Activated CD4-positive, alpha-beta T cell treated with anti-CD3 and anti-CD28 coated beads, Interleukin-2, amount 10 ng/mL, durations not matched to agents 24 days and 14 days (primary cell): ENCODE results near the gene CATSPERB. TPM values are rescaled to one million over a fixed set of nuclear protein-coding genes. Genes with fewer than 3 reads are reported as not detected.
"Not testable (repeated sequence)": the region's sequence is repeated elsewhere in the genome, so short reads cannot be mapped to it uniquely, and the experiment has no call there.

Source experiments
- DNase-seq: peaks from one replicate; pipeline ENCODE4 v3.0.0; 2022
- H3K27ac Mint-ChIP-seq: one replicate; pipeline ENCODE4 v1.8.0; 2022; ENCODE audit warnings: mild to moderate bottlenecking, mixed read lengths
- H3K27me3 Mint-ChIP-seq: one replicate; pipeline ENCODE4 v1.8.0; 2022; ENCODE audit warnings: mixed read lengths
- H3K36me3 Mint-ChIP-seq: one replicate; pipeline ENCODE4 v1.8.0; 2022; ENCODE audit warnings: low read depth, mild to moderate bottlenecking, mixed read lengths
- H3K4me1 Mint-ChIP-seq: one replicate; pipeline ENCODE4 v1.8.0; 2021; ENCODE audit warnings: mixed read lengths
- H3K4me3 Mint-ChIP-seq: one replicate; pipeline ENCODE4 v1.8.0; 2022; ENCODE audit warnings: mild to moderate bottlenecking, moderate library complexity, mixed read lengths
- H3K9me3 Mint-ChIP-seq: one replicate; pipeline ENCODE4 v1.8.0; 2021; ENCODE audit warnings: mixed read lengths
- intact Hi-C: fragments of 100-400 bp; cut with micrococcal nuclease; formaldehyde crosslinking; loops from one replicate; pipeline ENCODE4 v1.15.1; 2023
- total RNA-seq: library from RNA; stranded (reverse); gene quantifications from 2 replicates; pipeline ENCODE4 v1.2.3, GENCODE V29; 2022

CATSPERB gene
- total RNA-seq, 1 donor from 2014 or later: 0.30 TPM

DNA sequence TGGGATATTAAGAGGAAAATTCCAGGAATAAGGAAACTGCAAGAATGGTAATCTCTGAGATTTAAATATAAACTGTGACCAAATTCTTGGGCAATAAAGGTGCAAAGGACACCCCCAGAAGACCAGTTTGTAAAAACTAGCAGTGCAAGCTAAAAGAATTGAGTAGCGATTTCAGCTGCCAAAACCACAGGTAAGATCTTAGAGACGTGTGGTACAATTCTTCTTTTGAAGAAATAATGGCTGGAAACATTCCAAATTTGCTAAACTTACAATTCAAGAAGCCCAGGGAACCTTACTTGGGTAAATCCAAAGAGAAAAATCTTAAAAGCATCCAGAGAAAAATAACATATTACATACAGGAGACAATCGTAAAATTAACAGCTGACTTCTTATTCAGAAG, 12.0 kb downstream of the CATSPERB start:
- peaks cover 5% of the 10 kb centered on the region for H3K36me3 Mint-ChIP-seq
- intact Hi-C loops: no loop called here
- no peaks in the 10 kb centered on the region for H3K9me3 Mint-ChIP-seq
- no peaks in the 10 kb centered on the region for H3K27me3 Mint-ChIP-seq
- H3K4me1 Mint-ChIP-seq: peaks cover 3% of the 10 kb centered on the region
- H3K27ac Mint-ChIP-seq: no peak overlapping the region
- no peak for DNase-seq
- no peak overlapping the region for H3K4me3 Mint-ChIP-seq

GRCh38 chr14:91716999-91717398, 14.9 kb downstream of the CATSPERB start:
- Mint-ChIP-seq H3K4me1 (peaks cover 7% of the 10 kb centered on the region), H3K27me3 (no peaks in the 10 kb centered on the region), H3K4me3 (no peak overlapping the region), H3K36me3 (peaks cover 6% of the 10 kb centered on the region), H3K9me3 (no peaks in the 10 kb centered on the region), H3K27ac (no peak overlapping the region)
- no peak for DNase-seq
- intact Hi-C loops: no loop called here

- Mint-ChIP-seq H3K4me1 (peaks cover 7% of the 10 kb centered on the region), H3K27ac (peak overlapping the region; percentile 72), H3K4me3 (peak overlapping the region; percentile 48), H3K27me3 (no peaks in the 10 kb centered on the region), H3K36me3 (peaks cover 7% of the 10 kb centered on the region), H3K9me3 (peaks cover 6% of the 10 kb centered on the region)
- intact Hi-C loops: no loop called here
- DNase-seq: peak; percentile 87
Measured at GRCh38 chr14:91714805-91715204, 17.1 kb downstream of the CATSPERB start.

DNA sequence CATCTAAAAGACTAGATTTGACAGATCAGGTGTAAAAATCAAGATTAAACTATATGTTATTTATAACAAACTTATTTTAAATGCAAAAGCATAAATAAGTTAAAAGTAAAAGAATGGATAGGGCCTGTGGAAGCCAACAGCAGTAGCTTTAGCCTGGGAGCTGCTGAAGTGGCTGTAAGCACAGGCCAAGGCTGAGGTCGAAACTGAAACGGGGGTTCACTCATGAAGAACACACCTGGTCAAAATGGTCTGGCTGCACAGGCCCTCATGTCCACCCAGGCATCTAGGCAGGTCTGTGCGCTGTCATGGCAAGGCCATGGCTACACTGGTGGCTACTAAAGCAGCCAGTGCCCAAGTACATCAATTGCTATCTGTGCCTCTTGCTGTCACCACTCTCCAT, 23.1 kb downstream of the CATSPERB start:
- peaks cover 7% of the 10 kb centered on the region for H3K9me3 Mint-ChIP-seq
- intact Hi-C loops: no loop called here
- no peaks in the 10 kb centered on the region for H3K27me3 Mint-ChIP-seq
- peaks cover 1% of the 10 kb centered on the region for H3K36me3 Mint-ChIP-seq
- no peak overlapping the region for H3K4me3 Mint-ChIP-seq
- no peaks in the 10 kb centered on the region for H3K4me1 Mint-ChIP-seq
- DNase-seq: no peak
- no peak overlapping the region for H3K27ac Mint-ChIP-seq

DNA sequence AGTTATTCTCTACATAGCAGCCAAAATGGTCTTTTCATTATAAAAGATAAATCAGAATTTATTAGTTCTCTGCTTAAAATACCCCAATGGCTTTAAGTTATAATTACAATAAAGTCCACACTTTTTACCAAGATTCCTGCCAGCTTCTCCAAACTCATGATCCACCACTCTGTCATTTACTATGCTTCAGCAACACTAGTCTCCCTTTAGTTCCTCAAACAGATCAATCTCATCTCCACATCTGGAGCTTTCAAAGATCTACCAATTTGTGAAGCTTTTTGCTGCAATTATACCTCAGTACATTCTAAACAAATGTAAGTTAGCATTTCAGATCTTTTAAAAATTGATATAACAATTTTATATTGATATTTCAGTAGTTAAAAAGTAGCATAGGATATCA, 24.9 kb downstream of the CATSPERB start:
- no peak overlapping the region for H3K4me3 Mint-ChIP-seq
- H3K27ac Mint-ChIP-seq: no peak overlapping the region
- no peak for DNase-seq
- H3K9me3 Mint-ChIP-seq: peaks cover 7% of the 10 kb centered on the region
- H3K4me1 Mint-ChIP-seq: no peaks in the 10 kb centered on the region
- peaks cover 1% of the 10 kb centered on the region for H3K36me3 Mint-ChIP-seq
- intact Hi-C loops: no loop called here
- H3K27me3 Mint-ChIP-seq: no peaks in the 10 kb centered on the region

GRCh38 chr14:91694643-91695042, 37.2 kb downstream of the CATSPERB start:
- Mint-ChIP-seq H3K36me3 (peaks cover 10% of the 10 kb centered on the region), H3K4me3 (no peak overlapping the region)
- no peak for DNase-seq

GRCh38 chr14:91693346-91693745, 38.5 kb downstream of the CATSPERB start:
- Mint-ChIP-seq H3K36me3 (peaks cover 12% of the 10 kb centered on the region), H3K4me1 (peaks cover 5% of the 10 kb centered on the region), H3K27me3 (no peaks in the 10 kb centered on the region), H3K27ac (no peak overlapping the region), H3K9me3 (peaks cover 20% of the 10 kb centered on the region), H3K4me3 (no peak overlapping the region)
- DNase-seq: no peak
- intact Hi-C loops: no loop called here

More at GRCh38 chr14:91694643-91695042, 37.2 kb downstream of the CATSPERB start:
- Mint-ChIP-seq H3K4me1 (peaks cover 5% of the 10 kb centered on the region), H3K9me3 (peaks cover 20% of the 10 kb centered on the region), H3K27me3 (no peaks in the 10 kb centered on the region), H3K27ac (no peak overlapping the region)
- intact Hi-C loops: no loop called here

GRCh38 chr14:91692075-91692474, 39.8 kb downstream of the CATSPERB start:
- DNase-seq: no peak
- intact Hi-C loops: no loop called here
- Mint-ChIP-seq H3K36me3 (peaks cover 10% of the 10 kb centered on the region), H3K9me3 (peaks cover 10% of the 10 kb centered on the region), H3K27me3 (no peaks in the 10 kb centered on the region), H3K4me3 (no peak overlapping the region), H3K27ac (no peak overlapping the region), H3K4me1 (peaks cover 5% of the 10 kb centered on the region)

GRCh38 chr14:91689608-91690007, 42.3 kb downstream of the CATSPERB start:
- Mint-ChIP-seq H3K4me3 (no peak overlapping the region), H3K27me3 (no peaks in the 10 kb centered on the region), H3K36me3 (peaks cover 9% of the 10 kb centered on the region), H3K4me1 (peaks cover under 1% of the 10 kb centered on the region), H3K27ac (no peak overlapping the region), H3K9me3 (peaks cover 8% of the 10 kb centered on the region)
- DNase-seq: no peak
- intact Hi-C loops: no loop called here

DNA sequence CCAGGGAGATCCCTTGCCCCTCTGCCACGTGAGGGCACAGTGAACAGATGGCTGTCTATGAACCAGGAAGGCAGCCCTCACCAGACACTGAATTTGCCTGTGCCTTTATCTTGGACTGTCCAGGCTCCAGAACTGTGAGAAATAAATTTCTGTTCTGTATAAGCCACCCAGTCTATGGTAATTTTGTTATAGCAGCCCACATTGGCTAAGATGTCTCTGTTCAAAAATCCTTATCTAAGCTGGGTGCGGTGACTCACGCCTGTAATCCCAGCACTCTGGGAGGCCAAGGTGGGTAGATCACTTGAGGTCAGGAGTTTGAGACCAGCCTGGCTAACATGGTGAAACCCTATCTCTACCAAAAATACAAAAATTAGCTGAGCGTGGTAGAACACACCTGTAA, 44.5 kb downstream of the CATSPERB start:
- H3K27me3 Mint-ChIP-seq, H3K27ac Mint-ChIP-seq, intact Hi-C loops, H3K4me3 Mint-ChIP-seq, H3K36me3 Mint-ChIP-seq, H3K4me1 Mint-ChIP-seq, DNase-seq: not testable (repeated sequence)
- H3K9me3 Mint-ChIP-seq: peaks cover 11% of the 10 kb centered on the region

DNA sequence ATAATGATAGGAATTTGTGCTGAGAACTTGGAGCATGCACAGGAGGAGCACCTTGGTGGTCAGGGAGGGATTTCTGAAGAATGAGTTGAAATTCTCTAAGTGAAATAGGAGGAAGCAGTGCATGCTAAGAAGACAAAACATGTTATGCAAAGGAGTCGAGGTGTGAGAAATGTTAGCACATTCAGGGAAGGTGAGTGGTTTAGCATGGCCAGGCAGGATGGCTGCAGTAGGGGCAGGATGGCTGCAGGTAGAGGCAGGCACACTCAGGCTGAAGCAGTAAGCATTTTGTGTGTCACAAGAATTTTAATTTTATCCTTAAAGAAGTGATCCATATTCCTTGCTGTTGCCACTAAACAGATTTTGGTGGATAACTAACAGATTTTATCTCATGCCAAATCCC, 46.3 kb downstream of the CATSPERB start:
- peaks cover 17% of the 10 kb centered on the region for H3K4me1 Mint-ChIP-seq

DNA sequence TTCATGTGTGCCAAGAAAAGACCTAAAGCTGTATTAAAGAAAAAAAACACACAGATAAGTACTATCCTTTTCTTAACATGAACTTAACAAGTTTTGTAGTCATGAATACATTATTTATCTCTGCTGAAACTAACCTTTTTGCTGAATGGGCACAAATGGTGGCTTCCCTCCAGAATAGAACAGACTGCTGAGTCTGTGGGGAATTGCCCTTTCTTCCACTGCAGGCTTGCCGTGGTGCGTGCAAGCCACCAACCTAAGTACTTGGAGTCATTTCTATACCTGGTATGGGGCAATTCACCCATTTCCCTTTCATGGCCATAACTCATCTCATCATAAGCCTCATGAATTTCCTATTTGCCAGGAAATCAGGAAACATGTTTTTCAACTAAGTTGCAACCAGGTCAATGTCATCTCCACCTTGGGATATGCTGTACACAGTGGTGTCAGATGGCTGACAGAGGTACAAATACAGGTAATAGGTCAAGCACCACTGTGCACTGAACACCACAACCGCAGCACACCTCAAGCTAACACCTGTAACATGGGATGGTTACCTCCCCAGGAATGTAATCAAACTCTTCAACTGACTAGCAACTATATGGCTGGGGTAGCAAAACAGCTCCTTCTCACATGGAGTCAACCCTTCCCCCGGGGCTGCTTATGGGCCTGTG, 49.9 kb downstream of the CATSPERB start:
- H3K27me3 Mint-ChIP-seq: no peaks in the 10 kb centered on the region
- intact Hi-C loops: no loop called here
- peak; percentile 66 for DNase-seq
- peak overlapping the region; percentile 55 for H3K4me3 Mint-ChIP-seq
- H3K36me3 Mint-ChIP-seq: peaks cover 8% of the 10 kb centered on the region
- peaks cover 13% of the 10 kb centered on the region for H3K9me3 Mint-ChIP-seq
- peaks cover 18% of the 10 kb centered on the region for H3K4me1 Mint-ChIP-seq
- peak overlapping the region; percentile 82 for H3K27ac Mint-ChIP-seq

More for the DNA sequence above, 46.3 kb downstream of the CATSPERB start:
- peaks cover 7% of the 10 kb centered on the region for H3K36me3 Mint-ChIP-seq
- DNase-seq: no peak
- no peaks in the 10 kb centered on the region for H3K27me3 Mint-ChIP-seq
- H3K27ac Mint-ChIP-seq: no peak overlapping the region
- no peak overlapping the region for H3K4me3 Mint-ChIP-seq
- H3K9me3 Mint-ChIP-seq: peaks cover 14% of the 10 kb centered on the region
- intact Hi-C loops: no loop called here

DNA sequence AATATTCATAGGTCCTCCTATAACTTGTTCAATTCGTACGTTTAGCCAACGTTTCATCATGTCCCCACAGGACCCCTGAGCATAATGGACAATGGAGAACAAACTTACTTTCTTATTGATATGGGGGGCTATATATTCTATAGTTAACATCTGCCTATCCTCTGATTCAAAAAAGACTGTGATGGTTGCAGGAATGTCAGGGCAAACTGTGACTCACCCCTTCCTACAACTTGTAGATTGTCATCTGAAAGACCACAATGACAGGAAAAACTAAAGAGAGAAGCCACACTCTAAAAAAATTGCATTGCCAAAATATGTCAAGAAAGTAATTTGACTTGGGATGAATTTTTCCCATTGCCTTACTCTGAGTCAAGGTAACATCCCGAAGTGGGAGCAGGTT, 50.8 kb downstream of the CATSPERB start:
- H3K27ac Mint-ChIP-seq: peak overlapping the region; percentile 55
- H3K4me1 Mint-ChIP-seq: peaks cover 18% of the 10 kb centered on the region
- peaks cover 8% of the 10 kb centered on the region for H3K36me3 Mint-ChIP-seq
- peaks cover 13% of the 10 kb centered on the region for H3K9me3 Mint-ChIP-seq
- DNase-seq: no peak
- intact Hi-C loops: no loop called here
- H3K27me3 Mint-ChIP-seq: no peaks in the 10 kb centered on the region
- H3K4me3 Mint-ChIP-seq: no peak overlapping the region

GRCh38 chr14:91679273-91679672, 52.6 kb downstream of the CATSPERB start:
- H3K4me1 Mint-ChIP-seq: peaks cover 18% of the 10 kb centered on the region
- intact Hi-C loops: no loop called here
- DNase-seq: no peak
- H3K9me3 Mint-ChIP-seq: peaks cover 13% of the 10 kb centered on the region
- no peaks in the 10 kb centered on the region for H3K27me3 Mint-ChIP-seq
- no peak overlapping the region for H3K27ac Mint-ChIP-seq
- H3K4me3 Mint-ChIP-seq: no peak overlapping the region
- peaks cover 10% of the 10 kb centered on the region for H3K36me3 Mint-ChIP-seq

DNA sequence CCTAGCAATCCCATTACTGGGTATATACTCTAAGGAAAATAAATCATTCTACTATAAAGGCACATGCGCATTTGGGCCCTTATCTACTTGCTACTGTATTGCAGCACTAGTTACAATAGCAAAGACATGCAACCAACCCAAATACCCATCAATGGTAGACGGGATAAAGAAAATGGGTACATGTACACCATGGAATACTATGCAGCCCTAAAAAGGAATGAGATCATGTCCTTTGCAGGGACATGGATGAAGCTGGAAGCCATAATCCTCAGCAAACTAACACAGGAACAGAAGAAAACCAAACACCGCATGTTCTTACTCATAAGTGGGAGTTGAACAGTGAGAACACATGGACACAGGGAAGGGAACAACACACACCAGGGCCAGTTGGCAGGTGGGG, 54.2 kb downstream of the CATSPERB start:
- H3K27me3 Mint-ChIP-seq, H3K27ac Mint-ChIP-seq, intact Hi-C loops, DNase-seq, H3K4me3 Mint-ChIP-seq: not testable (repeated sequence)
- peaks cover 18% of the 10 kb centered on the region for H3K4me1 Mint-ChIP-seq
- peaks cover 11% of the 10 kb centered on the region for H3K9me3 Mint-ChIP-seq
- peaks cover 14% of the 10 kb centered on the region for H3K36me3 Mint-ChIP-seq
